Ramos (cell line): Measurements from ENCODE around the gene DAAM2.

Experiments used
- in situ Hi-C: fragments of 300-500 bp; cut with MboI; formaldehyde crosslinking; loops from one replicate; pipeline ENCODE4 v1.14.3; 2022; ENCODE audit warnings: low sequenced_read_pairs; ENCODE audit not compliant: unreplicated experiment

The DAAM2 gene

GRCh38 chr6:39791850-39792539 lies at the start of gene DAAM2:
DAAM2 (plus strand) TSS chr6:39792376; CDS start chr6:39856303, 63,927 bp downstream.
- in situ Hi-C loops = no loop called here

GRCh38 chr6:39746795-39747194 lies 45.4 kb upstream of the DAAM2 start:
- in situ Hi-C loops = no loop called here

GRCh38 chr6:39752835-39753724 lies 39.1 kb upstream of the DAAM2 start:
- in situ Hi-C loops = no loop called here

- in situ Hi-C loops = no loop called here
Measured at GRCh38 chr6:39753725-39754045, 38.5 kb upstream of the DAAM2 start.

GRCh38 chr6:39754514-39755115 lies 37.6 kb upstream of the DAAM2 start:
- in situ Hi-C loops = no loop called here

GRCh38 chr6:39755231-39755630 lies 36.9 kb upstream of the DAAM2 start:
- in situ Hi-C loops = no loop called here

- in situ Hi-C loops = no loop called here
Measured at GRCh38 chr6:39756582-39756981, 35.6 kb upstream of the DAAM2 start.

GRCh38 chr6:39758905-39759605 lies 33.1 kb upstream of the DAAM2 start:
- in situ Hi-C loops = no loop called here

GRCh38 chr6:39760226-39760952 lies 31.8 kb upstream of the DAAM2 start:
- in situ Hi-C loops = no loop called here

GRCh38 chr6:39765508-39766065 lies 26.6 kb upstream of the DAAM2 start:
- in situ Hi-C loops = no loop called here

GRCh38 chr6:39769012-39769411 lies 23.2 kb upstream of the DAAM2 start:
- in situ Hi-C loops = no loop called here

GRCh38 chr6:39770446-39770845 lies 21.7 kb upstream of the DAAM2 start:
- in situ Hi-C loops = no loop called here

- in situ Hi-C loops = no loop called here
Measured at GRCh38 chr6:39772559-39773273, 19.5 kb upstream of the DAAM2 start.

- in situ Hi-C loops = no loop called here
Measured at GRCh38 chr6:39773782-39774181, 18.4 kb upstream of the DAAM2 start.

- in situ Hi-C loops = no loop called here
Measured at GRCh38 chr6:39776581-39776980, 15.6 kb upstream of the DAAM2 start.

- in situ Hi-C loops = no loop called here
Measured at GRCh38 chr6:39777218-39777617, 15.0 kb upstream of the DAAM2 start.

- in situ Hi-C loops = no loop called here
Measured at GRCh38 chr6:39777661-39778060, 14.5 kb upstream of the DAAM2 start.

GRCh38 chr6:39778581-39779255 lies 13.5 kb upstream of the DAAM2 start:
- in situ Hi-C loops = no loop called here

- in situ Hi-C loops = no loop called here
Measured at GRCh38 chr6:39785281-39785680, 6.9 kb upstream of the DAAM2 start.
